ENCODE measurements around the gene RPS2.

The RPS2 gene

DNA sequence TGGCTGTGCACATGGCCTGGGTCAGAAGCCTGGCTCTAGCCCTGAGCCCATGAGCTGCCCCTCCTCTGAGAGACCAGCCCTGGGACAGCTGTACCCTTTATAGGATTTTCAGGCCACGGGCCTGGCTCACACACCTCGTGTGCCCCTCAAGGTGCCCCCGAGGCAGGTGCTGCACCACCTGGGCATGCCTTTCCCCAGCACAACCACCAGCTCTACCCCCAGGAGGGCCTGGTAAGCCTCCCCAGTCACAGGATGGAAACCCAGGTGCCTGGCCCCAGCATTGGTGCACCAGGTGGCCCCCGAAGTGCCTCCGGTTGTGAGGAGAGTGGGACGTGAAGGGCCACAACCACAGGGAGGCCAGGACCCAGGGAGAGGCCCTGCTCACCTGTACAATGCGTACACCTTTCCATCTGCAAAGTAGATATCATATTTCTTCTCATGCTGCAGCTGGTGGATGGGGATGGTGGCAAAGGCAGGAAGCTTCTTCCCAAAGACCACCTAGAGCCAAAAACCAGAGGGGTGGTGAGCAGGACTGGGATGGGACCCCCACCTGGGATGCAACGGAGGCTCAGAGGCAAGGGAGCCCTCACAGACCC, 38.7 kb upstream of the RPS2 start:
- Mint-ChIP-seq H3K9me3 (no peaks in the 10 kb centered on the region), H3K4me1 (ENCODE audit: low read depth) (peaks cover 42% of the 10 kb centered on the region), H3K36me3 (ENCODE audit: low read depth) (peaks cover 86% of the 10 kb centered on the region), H3K27ac (no peak overlapping the region), H3K4me3 (no peak overlapping the region), H3K27me3 (no peaks in the 10 kb centered on the region)
- no peak for DNase-seq

DNA sequence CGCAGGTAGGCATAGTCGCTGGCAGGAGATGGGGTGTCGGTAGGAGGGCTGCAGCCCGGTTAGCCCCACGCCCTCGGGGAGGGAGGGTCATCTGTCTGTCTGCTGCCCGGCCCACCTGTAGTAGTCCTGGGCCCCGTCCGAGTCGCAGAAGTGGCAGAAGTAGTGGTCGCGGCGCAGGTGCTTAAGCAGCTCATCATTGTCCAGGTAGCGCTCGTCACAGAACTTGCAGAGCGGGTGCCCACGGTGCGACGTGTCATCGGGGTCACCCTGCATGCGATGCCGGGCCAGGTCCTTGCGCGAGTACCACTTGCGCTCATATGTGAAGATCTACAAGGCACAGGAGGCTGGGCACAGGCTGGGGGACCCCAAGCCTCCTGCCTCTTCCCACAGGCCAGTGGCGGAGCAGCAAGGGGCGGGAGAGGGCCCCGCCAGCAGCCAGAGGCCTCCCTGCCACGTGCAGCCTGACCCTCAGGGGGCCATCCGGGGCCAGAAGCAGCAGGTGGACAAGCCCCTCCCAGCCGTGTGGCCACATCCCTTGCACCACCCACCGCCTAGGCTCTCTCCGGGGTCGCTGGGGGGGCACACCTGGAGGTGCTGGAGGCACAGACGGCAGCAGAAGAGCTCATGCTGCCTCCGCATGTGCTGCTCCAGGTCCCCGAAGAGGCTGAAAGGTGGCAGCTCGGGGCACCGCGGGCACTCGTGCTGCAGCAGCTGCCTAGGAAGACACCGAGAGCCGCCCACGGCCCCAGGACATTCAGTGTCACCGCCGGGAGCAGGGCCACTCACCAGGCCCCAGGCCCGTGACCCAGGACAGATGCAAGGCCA, 38.0 kb upstream of the RPS2 start:
- no peak for DNase-seq
- Mint-ChIP-seq H3K4me1 (ENCODE audit: low read depth) (peaks cover 36% of the 10 kb centered on the region), H3K9me3 (no peaks in the 10 kb centered on the region), H3K27me3 (no peaks in the 10 kb centered on the region), H3K4me3 (no peak overlapping the region), H3K36me3 (ENCODE audit: low read depth) (peaks cover 86% of the 10 kb centered on the region), H3K27ac (peak overlapping the region; percentile 50)

DNA sequence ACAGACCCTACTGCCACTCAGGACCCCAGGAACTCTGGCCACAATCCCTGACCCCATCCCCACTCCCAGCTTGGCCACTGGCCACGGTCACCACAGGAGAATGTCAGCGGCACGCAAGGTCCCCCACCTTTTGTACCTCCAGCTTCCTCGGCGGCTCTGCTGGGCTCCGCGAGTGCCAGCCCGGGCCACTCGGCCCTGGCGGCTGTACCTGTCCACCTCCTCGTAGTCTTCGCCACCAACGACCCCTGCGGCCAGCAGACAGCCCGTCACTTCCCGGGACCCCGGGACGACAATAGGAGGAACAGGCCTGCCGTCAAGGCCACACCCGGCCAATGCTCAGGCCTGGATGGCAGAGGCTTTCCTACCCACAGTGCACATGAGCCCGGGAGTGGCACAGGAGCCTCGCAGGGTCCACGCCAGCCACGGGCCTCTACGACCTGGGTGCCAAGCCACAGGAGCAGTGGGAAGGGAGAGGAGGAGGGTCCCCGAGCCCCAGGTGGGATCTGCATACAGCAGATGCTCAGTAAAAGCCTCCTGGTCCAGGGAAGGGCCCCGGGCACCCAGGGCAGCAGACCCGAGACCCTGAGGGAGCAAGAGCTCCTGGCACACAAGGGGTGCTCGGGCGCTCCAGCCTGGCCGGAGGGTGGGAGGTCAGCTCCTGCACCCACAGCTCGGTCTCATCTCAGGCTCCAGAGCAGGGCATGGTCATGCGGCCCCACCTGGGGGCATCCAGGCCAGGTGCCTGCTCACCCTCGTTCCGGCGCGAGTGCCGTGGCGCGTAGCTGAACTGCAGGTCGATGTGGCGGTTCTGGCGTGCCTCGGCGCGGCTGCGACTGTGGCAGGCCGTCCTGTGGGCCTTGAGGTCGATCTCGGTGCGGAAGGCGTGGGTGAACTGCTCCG, 37.1 kb upstream of the RPS2 start:
- DNase-seq, result no peak
- H3K27me3 Mint-ChIP-seq, result no peaks in the 10 kb centered on the region
- H3K4me1 Mint-ChIP-seq (ENCODE audit: low read depth), result peaks cover 31% of the 10 kb centered on the region
- H3K4me3 Mint-ChIP-seq, result no peak overlapping the region
- H3K36me3 Mint-ChIP-seq (ENCODE audit: low read depth), result peaks cover 86% of the 10 kb centered on the region
- H3K9me3 Mint-ChIP-seq, result no peaks in the 10 kb centered on the region
- peak overlapping the region; percentile 47 for H3K27ac Mint-ChIP-seq

DNA sequence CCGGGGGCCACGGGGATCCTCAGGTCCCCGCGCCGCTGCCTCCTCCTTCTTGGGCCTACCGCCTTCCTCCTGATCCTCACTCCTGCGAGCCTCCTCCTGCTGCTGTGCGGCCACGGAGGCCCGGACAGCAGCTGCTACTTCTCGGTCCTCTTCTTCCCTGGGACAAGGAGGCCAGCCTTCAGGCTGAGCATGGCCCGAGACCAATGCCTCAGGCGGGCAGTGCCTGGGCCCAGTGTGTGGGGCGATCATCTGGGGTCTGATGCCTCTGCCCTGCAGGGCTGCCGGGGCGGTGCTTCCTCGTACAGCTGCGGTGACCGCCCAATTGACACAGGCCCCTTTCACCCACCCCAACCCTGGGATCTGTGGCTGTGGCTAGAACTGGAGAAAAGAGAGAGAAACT, 36.4 kb upstream of the RPS2 start:
- H3K4me3 Mint-ChIP-seq, result no peak overlapping the region

DNA sequence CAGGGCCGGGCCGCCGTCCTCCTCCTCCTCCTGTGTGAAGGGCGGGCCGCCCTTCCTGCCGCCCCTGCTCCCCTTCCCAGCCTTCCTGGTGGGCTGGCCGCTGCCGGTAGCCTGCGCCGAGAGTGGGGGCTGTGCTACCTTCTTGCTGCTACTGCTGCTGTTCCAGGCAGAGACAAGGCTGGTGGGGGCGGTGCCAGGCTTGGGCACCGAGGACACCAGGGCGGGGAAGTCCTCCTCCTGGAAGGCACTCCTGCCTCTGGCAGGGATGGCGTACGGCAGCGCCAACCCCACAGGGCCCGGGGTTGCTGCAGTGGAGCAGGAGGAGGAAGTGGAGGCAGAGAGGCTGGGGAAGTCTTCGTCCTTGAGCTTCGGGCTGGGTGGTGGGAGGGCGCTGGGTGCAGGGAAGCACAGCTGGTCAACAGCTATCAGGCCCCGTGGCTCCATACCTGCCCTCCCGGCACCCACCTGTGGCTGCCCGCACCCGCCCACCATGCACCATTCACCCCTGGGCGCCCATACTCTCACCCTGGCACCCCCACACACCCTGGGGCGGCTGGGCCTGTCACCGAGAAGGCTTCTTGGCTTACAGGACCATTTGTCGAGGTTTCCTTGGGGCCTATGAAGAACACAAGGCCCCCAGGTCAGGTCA, 35.4 kb upstream of the RPS2 start:
- Mint-ChIP-seq H3K27me3 (no peaks in the 10 kb centered on the region), H3K4me1 (ENCODE audit: low read depth) (peaks cover 22% of the 10 kb centered on the region), H3K36me3 (ENCODE audit: low read depth) (peaks cover 83% of the 10 kb centered on the region), H3K27ac (no peak overlapping the region), H3K4me3 (no peak overlapping the region), H3K9me3 (no peaks in the 10 kb centered on the region)
- no peak for DNase-seq

More for the DNA sequence above, 36.4 kb upstream of the RPS2 start:
- H3K27me3 Mint-ChIP-seq, result no peaks in the 10 kb centered on the region
- H3K27ac Mint-ChIP-seq, result no peak overlapping the region
- H3K36me3 Mint-ChIP-seq (ENCODE audit: low read depth), result peaks cover 86% of the 10 kb centered on the region
- no peak for DNase-seq
- H3K9me3 Mint-ChIP-seq, result no peaks in the 10 kb centered on the region
- peaks cover 31% of the 10 kb centered on the region for H3K4me1 Mint-ChIP-seq (ENCODE audit: low read depth)

DNA sequence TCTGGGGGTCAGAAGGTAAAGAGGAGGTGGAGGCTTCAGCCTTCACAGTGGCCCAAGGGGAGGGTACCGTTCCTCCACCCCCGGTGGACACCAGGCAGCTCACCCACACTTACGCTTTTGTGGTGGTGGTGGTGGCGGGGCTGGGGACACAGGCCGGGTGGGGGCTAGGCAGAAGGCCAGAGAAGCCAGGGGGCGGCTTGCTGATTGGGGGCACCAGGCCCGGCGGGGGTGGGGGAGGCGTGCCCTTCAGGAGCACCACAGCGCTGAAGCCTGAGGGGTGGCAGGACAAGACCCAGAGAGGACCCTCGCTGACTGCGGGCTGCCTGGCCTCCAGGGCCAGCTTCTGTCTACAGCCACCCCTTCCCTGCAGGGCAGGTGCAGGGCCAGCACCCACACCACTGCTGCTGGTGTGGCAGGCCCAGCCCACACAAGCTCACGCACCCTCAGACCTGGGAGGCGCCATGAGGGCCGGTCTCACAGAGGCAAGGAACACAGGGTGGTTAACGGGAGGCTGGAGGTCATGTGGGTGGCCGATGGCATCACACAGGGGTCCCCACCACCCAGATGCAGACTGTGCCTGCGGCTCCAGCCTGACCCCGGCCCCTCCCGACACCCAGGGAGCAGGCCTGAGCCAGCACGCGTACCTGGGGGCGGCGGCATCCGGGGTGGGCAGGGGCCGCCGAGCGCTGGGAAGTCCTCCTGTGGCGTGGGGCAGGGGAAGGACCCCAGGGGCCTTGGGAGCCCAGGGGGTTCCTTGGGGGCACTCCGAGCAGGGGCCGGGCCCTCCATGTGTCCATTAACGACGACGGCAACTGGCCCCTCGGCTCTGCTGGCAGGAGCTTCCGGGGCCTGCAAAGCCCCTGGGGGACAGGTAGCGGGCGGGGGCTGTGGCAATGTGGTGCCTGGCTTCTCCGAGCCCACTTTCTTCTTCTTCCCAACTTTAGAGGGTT, 34.5 kb upstream of the RPS2 start:
- H3K9me3 Mint-ChIP-seq, result no peaks in the 10 kb centered on the region
- H3K4me3 Mint-ChIP-seq, result no peak overlapping the region
- no peak for DNase-seq
- H3K27ac Mint-ChIP-seq, result no peak overlapping the region
- peaks cover 15% of the 10 kb centered on the region for H3K4me1 Mint-ChIP-seq (ENCODE audit: low read depth)
- H3K27me3 Mint-ChIP-seq, result no peaks in the 10 kb centered on the region
- peaks cover 76% of the 10 kb centered on the region for H3K36me3 Mint-ChIP-seq (ENCODE audit: low read depth)

DNA sequence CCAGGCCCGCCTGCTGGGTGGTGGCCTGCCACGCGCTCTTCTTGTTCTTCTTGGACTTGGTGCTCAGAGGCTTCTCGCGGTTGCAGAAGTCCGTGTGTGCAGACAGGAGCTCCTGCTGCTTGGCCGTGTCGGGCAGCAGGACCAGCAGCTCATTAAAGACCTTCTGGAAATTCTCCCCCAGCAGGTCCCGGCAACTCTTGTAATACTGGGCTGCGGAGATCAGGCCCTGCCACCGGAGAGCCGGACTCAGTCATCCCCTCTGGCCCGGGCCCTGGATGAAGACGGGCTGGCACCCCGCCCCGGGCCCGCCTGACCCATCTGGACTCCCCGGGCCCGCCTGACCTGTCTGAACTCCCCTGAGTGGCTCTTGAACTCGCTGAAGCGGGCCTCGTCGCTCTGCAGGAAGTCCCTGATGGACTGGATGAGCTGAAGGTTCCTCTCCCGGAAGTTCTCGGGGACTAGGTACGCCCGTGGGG, 33.8 kb upstream of the RPS2 start:
- H3K4me3 Mint-ChIP-seq, result no peak overlapping the region
- peaks cover under 1% of the 10 kb centered on the region for H3K9me3 Mint-ChIP-seq
- no peaks in the 10 kb centered on the region for H3K27me3 Mint-ChIP-seq
- no peak for DNase-seq
- H3K36me3 Mint-ChIP-seq (ENCODE audit: low read depth), result peaks cover 74% of the 10 kb centered on the region
- H3K4me1 Mint-ChIP-seq (ENCODE audit: low read depth), result peaks cover 19% of the 10 kb centered on the region
- peak overlapping the region; percentile 63 for H3K27ac Mint-ChIP-seq

DNA sequence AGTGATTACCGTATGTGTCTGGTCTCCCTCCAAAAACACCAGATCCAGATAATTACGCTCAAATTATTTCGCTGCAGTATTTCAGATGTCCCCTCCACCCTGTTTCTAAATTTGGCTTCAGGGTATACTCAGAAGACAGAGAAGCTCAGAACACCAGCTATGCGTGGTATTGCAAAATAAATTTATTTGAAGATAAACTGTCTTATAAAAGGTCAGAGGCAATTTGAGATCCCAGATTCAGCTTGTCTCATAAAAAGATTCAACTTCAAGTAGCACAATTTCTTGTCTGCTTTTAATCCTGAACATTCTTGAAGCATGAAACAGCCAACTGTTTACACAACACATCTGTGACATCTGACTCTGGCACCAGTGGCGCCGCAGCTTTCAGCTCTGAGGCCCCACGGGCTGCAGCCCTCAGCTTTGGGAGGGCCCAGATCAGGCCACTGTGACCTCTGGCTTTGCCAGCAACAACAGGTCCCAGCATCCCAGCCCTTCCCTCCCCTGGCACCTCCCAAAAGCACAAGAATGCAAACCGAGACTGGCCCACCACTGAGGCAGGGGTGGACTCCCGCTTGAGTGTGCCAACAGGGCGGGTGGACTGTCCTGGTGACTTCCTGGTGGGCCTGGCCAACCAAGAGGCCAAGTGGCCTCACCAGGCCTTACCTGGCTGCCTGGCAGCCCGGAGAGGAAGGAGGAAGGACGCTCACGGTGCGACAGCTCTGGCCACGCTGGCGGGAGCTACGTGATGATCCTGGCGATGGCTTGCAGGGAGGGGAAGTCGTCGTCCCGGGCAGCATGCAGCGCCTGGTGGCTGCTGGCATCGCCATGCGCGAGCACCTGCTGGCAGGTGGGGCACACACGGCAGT, 33.1 kb upstream of the RPS2 start:
- Mint-ChIP-seq H3K27me3 (no peaks in the 10 kb centered on the region), H3K36me3 (ENCODE audit: low read depth) (peaks cover 70% of the 10 kb centered on the region), H3K9me3 (peaks cover 2% of the 10 kb centered on the region), H3K4me3 (no peak overlapping the region), H3K27ac (peak overlapping the region; percentile 63), H3K4me1 (ENCODE audit: low read depth) (peaks cover 21% of the 10 kb centered on the region)
- DNase-seq, result no peak

DNA sequence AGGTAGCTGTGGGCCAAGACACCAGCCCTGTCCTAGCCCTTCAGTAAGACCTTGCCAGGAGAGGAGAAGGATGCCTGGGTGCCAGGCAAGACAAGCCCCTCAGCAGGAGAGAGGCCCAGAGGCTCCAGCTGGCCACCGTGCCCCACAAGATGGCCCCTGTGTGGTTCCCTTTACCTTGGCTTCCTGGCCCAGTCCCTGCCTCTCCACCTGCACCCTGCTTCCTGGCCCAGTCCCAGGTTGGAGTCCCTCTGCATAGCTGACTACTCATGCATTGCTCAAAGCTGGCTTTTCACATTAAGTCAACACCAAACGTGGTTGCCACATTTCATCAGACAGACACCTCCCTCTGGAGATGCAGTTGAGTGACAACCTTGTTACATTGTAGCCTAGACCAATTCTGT, 29.1 kb upstream of the RPS2 start:
- H3K27ac Mint-ChIP-seq, result peak overlapping the region; percentile 51
- H3K9me3 Mint-ChIP-seq, result peaks cover 2% of the 10 kb centered on the region
- H3K27me3 Mint-ChIP-seq, result peaks cover 21% of the 10 kb centered on the region
- peaks cover 37% of the 10 kb centered on the region for H3K4me1 Mint-ChIP-seq (ENCODE audit: low read depth)
- DNase-seq, result no peak
- no peak overlapping the region for H3K4me3 Mint-ChIP-seq
- peaks cover 34% of the 10 kb centered on the region for H3K36me3 Mint-ChIP-seq (ENCODE audit: low read depth)

DNA sequence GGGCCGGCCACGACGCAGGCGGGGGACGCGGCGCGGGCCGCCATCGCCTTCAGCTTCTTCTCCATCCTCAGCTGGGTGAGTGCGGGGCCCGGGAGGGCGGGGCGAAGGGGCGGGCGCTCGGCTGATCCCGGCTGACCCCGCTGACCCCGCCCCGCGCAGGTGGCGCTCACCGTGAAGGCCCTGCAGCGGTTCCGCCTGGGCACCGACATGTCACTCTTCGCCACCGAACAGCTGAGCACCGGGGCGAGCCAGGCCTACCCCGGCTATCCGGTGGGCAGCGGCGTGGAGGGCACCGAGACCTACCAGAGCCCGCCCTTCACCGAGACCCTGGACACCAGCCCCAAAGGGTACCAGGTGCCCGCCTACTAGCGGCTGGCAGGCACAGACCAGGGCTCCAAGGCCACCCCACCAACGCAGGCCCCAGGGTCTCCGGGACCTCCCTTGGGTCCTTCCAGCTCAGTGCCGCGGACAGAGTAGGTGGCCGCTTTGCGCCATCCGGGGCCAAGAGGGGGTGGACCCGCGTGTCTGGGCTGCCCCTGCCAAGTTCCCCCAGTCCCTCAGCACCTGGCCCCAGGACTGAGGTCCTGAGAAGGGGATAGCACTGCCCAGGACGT, 28.2 kb upstream of the RPS2 start:
- no peak overlapping the region for H3K27ac Mint-ChIP-seq
- H3K27me3 Mint-ChIP-seq, result peaks cover 28% of the 10 kb centered on the region
- H3K36me3 Mint-ChIP-seq (ENCODE audit: low read depth), result peaks cover 25% of the 10 kb centered on the region
- no peak for DNase-seq
- H3K9me3 Mint-ChIP-seq, result peaks cover 2% of the 10 kb centered on the region
- peaks cover 36% of the 10 kb centered on the region for H3K4me1 Mint-ChIP-seq (ENCODE audit: low read depth)
- no peak overlapping the region for H3K4me3 Mint-ChIP-seq

DNA sequence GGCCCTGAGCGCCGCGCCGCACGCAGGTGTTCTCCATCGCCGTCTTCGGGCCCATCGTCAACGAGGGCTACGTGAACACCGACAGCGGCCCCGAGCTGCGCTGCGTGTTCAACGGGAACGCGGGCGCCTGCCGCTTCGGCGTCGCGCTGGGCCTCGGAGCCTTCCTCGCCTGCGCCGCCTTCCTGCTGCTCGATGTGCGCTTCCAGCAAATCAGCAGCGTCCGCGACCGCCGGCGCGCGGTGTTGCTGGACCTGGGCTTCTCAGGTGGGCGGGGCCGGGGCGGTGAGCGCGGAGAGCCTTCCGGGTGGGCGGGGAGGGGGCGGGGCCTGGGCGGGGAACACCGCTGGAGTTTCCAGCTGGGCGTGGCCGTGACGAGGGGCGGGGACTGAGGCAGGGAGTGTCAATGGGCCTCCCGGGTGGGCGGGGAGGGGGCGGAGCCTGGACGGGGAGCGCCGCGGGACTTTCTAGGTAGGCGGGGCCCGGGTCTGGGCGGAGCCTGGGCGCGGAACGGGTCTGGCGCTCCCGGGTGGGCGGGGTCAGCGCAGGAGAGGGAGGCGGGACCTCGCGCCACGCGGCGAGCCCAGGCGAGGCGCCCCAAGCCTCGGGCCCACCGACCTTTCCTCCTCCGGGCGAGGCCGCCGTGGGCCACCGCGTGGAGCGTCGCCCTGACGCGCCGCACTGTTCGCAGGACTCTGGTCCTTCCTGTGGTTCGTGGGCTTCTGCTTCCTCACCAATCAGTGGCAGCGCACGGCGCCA, 27.5 kb upstream of the RPS2 start:
- DNase-seq, result peak; percentile 98
- H3K9me3 Mint-ChIP-seq, result peaks cover 2% of the 10 kb centered on the region
- H3K27ac Mint-ChIP-seq, result peak overlapping the region; percentile 22
- peaks cover 18% of the 10 kb centered on the region for H3K36me3 Mint-ChIP-seq (ENCODE audit: low read depth)
- H3K27me3 Mint-ChIP-seq, result peaks cover 29% of the 10 kb centered on the region
- peaks cover 33% of the 10 kb centered on the region for H3K4me1 Mint-ChIP-seq (ENCODE audit: low read depth)
- H3K4me3 Mint-ChIP-seq, result peak overlapping the region; percentile 33

DNA sequence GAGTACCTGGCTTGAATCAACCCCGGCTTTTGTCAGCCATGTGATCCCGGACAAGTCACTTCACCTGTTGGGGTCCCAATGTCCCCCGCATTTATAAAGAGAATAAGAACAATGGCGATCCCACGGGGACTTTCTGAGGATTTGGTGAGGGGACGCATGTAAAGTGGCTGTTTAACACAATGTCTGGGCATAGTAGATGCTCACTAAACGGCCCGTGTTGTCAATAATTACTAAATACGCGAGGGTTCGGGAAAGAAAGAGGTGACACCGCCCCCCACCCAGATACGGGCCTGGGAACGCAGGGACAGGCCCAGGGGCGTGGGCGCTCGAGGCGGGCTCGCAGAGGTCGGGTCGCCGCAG, 26.9 kb upstream of the RPS2 start:
- peaks cover 18% of the 10 kb centered on the region for H3K36me3 Mint-ChIP-seq (ENCODE audit: low read depth)
- DNase-seq, result no peak
- H3K27me3 Mint-ChIP-seq, result peaks cover 29% of the 10 kb centered on the region
- peaks cover 2% of the 10 kb centered on the region for H3K9me3 Mint-ChIP-seq
- peak overlapping the region; percentile 63 for H3K4me3 Mint-ChIP-seq
- H3K27ac Mint-ChIP-seq, result peak overlapping the region; percentile 76
- peaks cover 30% of the 10 kb centered on the region for H3K4me1 Mint-ChIP-seq (ENCODE audit: low read depth)

Measured in activated T-cell treated with anti-CD3 and anti-CD28 coated beads, Interleukin-2, amount 50 U/mL, for 24 hours (primary cell).